Measurements from ENCODE around the gene ITM2C.

The ITM2C gene

DNA sequence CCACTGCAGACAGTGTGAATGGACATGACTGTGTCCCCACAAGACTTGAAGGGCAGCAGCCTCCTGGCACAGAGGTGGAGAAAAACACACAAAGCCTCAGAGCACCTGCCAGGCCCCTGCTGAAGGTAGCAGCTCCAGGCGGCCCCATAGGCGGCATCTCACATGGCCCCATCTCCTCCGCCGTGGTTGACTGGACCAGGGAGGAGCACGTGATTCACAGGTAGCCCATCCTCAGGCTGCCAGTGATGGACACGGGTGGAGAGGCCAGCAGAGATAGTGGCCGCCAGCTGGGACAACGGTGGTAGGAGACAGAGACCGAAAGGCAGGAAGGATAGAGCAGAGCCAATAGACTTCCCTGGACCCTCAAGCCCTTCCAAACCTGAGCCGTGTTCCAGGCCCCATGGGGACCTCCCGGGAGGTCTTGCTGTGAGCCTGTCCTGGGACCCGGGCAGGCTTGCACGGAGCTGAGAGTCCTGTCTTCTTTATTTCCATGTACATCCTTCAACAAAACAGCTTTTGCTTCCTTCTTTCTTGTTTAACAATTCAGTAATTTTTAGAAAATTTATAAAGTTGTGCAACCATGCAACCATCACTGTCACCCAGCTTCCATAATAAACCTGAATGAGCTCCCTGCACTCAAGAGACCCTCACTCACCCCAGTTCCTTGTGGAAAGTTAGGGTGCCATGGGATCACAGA lies 33.4 kb downstream of the ITM2C start:
- Histone ChIP-seq H2AK5ac (ENCODE audit: low read length, severe bottlenecking) (no peak overlapping the region), H3K27me3 (ENCODE audit: control insufficient read depth in 1 of 2, insufficient read depth in 1 of 2, low read length in 2 of 2) (peaks cover 64 to 91% of the 10 kb centered on the region in 2 experiments), H3K36me3 (ENCODE audit: control insufficient read depth in 1 of 2, insufficient read depth in 2 of 2, low read depth in 1 of 2, low read length in 2 of 2) (no peaks in the 10 kb centered on the region), H3K14ac (ENCODE audit: low read length in 2 of 2) (no peak overlapping the region), H2BK12ac (ENCODE audit: low read length in 2 of 2) (no peak overlapping the region), H3K9ac (ENCODE audit: low read length) (no peak overlapping the region), H3K18ac (ENCODE audit: low read depth in 1 of 2, low read length in 2 of 2) (no peak overlapping the region), H3K4me3 (ENCODE audit: insufficient read depth in 1 of 2, low read depth in 1 of 2, low read length in 2 of 2) (no peak overlapping the region), H2BK5ac (ENCODE audit: low read depth, low read length, poor library complexity, severe bottlenecking) (no peak overlapping the region), H3K23ac (ENCODE audit: low read length in 2 of 2) (no peak overlapping the region), H4K8ac (ENCODE audit: low read length) (no peak overlapping the region), H3K79me1 (replicated peaks; ENCODE audit: low read length, poor library complexity, severe bottlenecking) (no peaks in the 10 kb centered on the region), H2BK15ac (ENCODE audit: low read depth, poor library complexity, severe bottlenecking) (no peak overlapping the region), H3K4ac (ENCODE audit: low read depth in 1 of 2, low read length in 2 of 2) (no peak overlapping the region), H3K4me1 (ENCODE audit: control insufficient read depth, insufficient read depth, low read depth, low read length) (peaks cover 5% of the 10 kb centered on the region), H3K9me3 (ENCODE audit: control insufficient read depth, low read length) (no peaks in the 10 kb centered on the region), H4K91ac (ENCODE audit: low read length) (no peak overlapping the region), H3K27ac (ENCODE audit: low read length, poor library complexity, severe bottlenecking) (no peak overlapping the region), H3K4me2 (ENCODE audit: low read length, poor library complexity, severe bottlenecking) (no peak overlapping the region), H2BK120ac (ENCODE audit: low read depth, low read length) (no peak overlapping the region), H2AFZ (ENCODE audit: low read depth, low read length) (no peak overlapping the region)
- 86% methylated on average over 13 of the region's 13 CpGs for WGBS
- DNase-seq = no peak

- Histone ChIP-seq H2BK120ac (ENCODE audit: low read depth, low read length) (no peak overlapping the region), H2AFZ (ENCODE audit: low read depth, low read length) (no peak overlapping the region), H2BK15ac (ENCODE audit: low read depth, poor library complexity, severe bottlenecking) (no peak overlapping the region), H3K23ac (ENCODE audit: low read length in 2 of 2) (no peak overlapping the region), H2BK5ac (ENCODE audit: low read depth, low read length, poor library complexity, severe bottlenecking) (no peak overlapping the region), H2BK12ac (ENCODE audit: low read length in 2 of 2) (no peak overlapping the region), H3K79me1 (replicated peaks; ENCODE audit: low read length, poor library complexity, severe bottlenecking) (no peaks in the 10 kb centered on the region), H3K27me3 (ENCODE audit: control insufficient read depth in 1 of 2, insufficient read depth in 1 of 2, low read length in 2 of 2) (peaks cover 64 to 94% of the 10 kb centered on the region in 2 experiments), H3K14ac (ENCODE audit: low read length in 2 of 2) (no peak overlapping the region), H4K8ac (ENCODE audit: low read length) (no peak overlapping the region), H3K27ac (ENCODE audit: low read length, poor library complexity, severe bottlenecking) (no peak overlapping the region), H3K9ac (ENCODE audit: low read length) (no peak overlapping the region), H3K4me3 (ENCODE audit: insufficient read depth in 1 of 2, low read depth in 1 of 2, low read length in 2 of 2) (no peak overlapping the region), H3K36me3 (ENCODE audit: control insufficient read depth in 1 of 2, insufficient read depth in 2 of 2, low read depth in 1 of 2, low read length in 2 of 2) (no peaks in the 10 kb centered on the region), H3K4me1 (ENCODE audit: control insufficient read depth, insufficient read depth, low read depth, low read length) (peaks cover 5% of the 10 kb centered on the region), H4K91ac (ENCODE audit: low read length) (no peak overlapping the region), H3K4me2 (ENCODE audit: low read length, poor library complexity, severe bottlenecking) (no peak overlapping the region), H3K9me3 (ENCODE audit: control insufficient read depth, low read length) (no peaks in the 10 kb centered on the region), H3K18ac (ENCODE audit: low read depth in 1 of 2, low read length in 2 of 2) (no peak overlapping the region), H3K4ac (ENCODE audit: low read depth in 1 of 2, low read length in 2 of 2) (no peak overlapping the region), H2AK5ac (ENCODE audit: low read length, severe bottlenecking) (no peak overlapping the region)
- DNase-seq = no peak
- WGBS = 72% methylated on average over 7 of the region's 8 CpGs
Measured at GRCh38 chr2:230898713-230899091, 34.0 kb downstream of the ITM2C start.

DNA sequence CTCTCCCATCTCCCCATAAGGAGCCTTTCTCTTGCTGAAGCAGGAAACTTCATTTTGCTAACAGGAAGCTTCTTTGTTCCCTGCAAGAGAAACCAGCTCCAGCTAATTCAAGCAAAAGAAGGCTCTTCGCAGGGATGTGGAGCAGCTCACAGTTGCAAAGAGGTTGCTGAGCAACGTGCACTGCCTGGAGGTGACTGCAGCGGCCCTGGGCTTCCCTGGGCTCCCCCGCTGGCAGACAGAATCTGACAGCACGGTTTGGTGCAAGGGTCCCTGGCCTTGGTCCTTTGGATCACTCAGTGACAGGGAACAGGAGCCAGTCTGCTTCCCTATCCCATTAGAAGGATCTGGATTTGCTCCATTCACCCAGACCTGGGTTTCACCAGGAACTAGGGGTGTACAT lies 34.5 kb downstream of the ITM2C start:
- no peak overlapping the region for H4K91ac ChIP-seq (ENCODE audit: low read length)
- H4K8ac ChIP-seq (ENCODE audit: low read length) = no peak overlapping the region
- no peak overlapping the region for H2BK15ac ChIP-seq (ENCODE audit: low read depth, poor library complexity, severe bottlenecking)
- H2BK5ac ChIP-seq (ENCODE audit: low read depth, low read length, poor library complexity, severe bottlenecking) = no peak overlapping the region
- H3K4me1 ChIP-seq (ENCODE audit: control insufficient read depth, insufficient read depth, low read depth, low read length) = peaks cover 5% of the 10 kb centered on the region
- no peak overlapping the region for H3K9ac ChIP-seq (ENCODE audit: low read length)
- H3K36me3 ChIP-seq (ENCODE audit: control insufficient read depth in 1 of 2, insufficient read depth in 2 of 2, low read depth in 1 of 2, low read length in 2 of 2) = no peaks in the 10 kb centered on the region
- no peak overlapping the region for H3K4me2 ChIP-seq (ENCODE audit: low read length, poor library complexity, severe bottlenecking)
- no peak overlapping the region for H3K14ac ChIP-seq (ENCODE audit: low read length in 2 of 2)
- H3K79me1 ChIP-seq (replicated peaks; ENCODE audit: low read length, poor library complexity, severe bottlenecking) = no peaks in the 10 kb centered on the region
- H3K23ac ChIP-seq (ENCODE audit: low read length in 2 of 2) = no peak overlapping the region
- WGBS = 35% methylated on average over 5 of the region's 5 CpGs
- no peak overlapping the region for H3K27ac ChIP-seq (ENCODE audit: low read length, poor library complexity, severe bottlenecking)
- no peak overlapping the region for H3K18ac ChIP-seq (ENCODE audit: low read depth in 1 of 2, low read length in 2 of 2)
- H2AFZ ChIP-seq (ENCODE audit: low read depth, low read length) = no peak overlapping the region
- H3K4me3 ChIP-seq (ENCODE audit: insufficient read depth in 1 of 2, low read depth in 1 of 2, low read length in 2 of 2) = no peak overlapping the region
- no peak overlapping the region for H2AK5ac ChIP-seq (ENCODE audit: low read length, severe bottlenecking)
- H2BK12ac ChIP-seq (ENCODE audit: low read length in 2 of 2) = no peak overlapping the region
- no peak overlapping the region for H2BK120ac ChIP-seq (ENCODE audit: low read depth, low read length)
- DNase-seq = no peak
- no peak overlapping the region for H3K4ac ChIP-seq (ENCODE audit: low read depth in 1 of 2, low read length in 2 of 2)
- H3K9me3 ChIP-seq (ENCODE audit: control insufficient read depth, low read length) = no peaks in the 10 kb centered on the region
- peaks cover 60 to 89% of the 10 kb centered on the region in 2 experiments for H3K27me3 ChIP-seq (ENCODE audit: control insufficient read depth in 1 of 2, insufficient read depth in 1 of 2, low read length in 2 of 2)

GRCh38 chr2:230899786-230900185 lies 35.0 kb downstream of the ITM2C start:
- no peak overlapping the region for H4K8ac ChIP-seq (ENCODE audit: low read length)
- H3K27ac ChIP-seq (ENCODE audit: low read length, poor library complexity, severe bottlenecking) = no peak overlapping the region
- no peak overlapping the region for H3K4me3 ChIP-seq (ENCODE audit: insufficient read depth in 1 of 2, low read depth in 1 of 2, low read length in 2 of 2)
- H3K4me2 ChIP-seq (ENCODE audit: low read length, poor library complexity, severe bottlenecking) = no peak overlapping the region
- H4K91ac ChIP-seq (ENCODE audit: low read length) = no peak overlapping the region
- 95% methylated on average over 4 of the region's 4 CpGs for WGBS
- no peak overlapping the region for H3K18ac ChIP-seq (ENCODE audit: low read depth in 1 of 2, low read length in 2 of 2)
- no peaks in the 10 kb centered on the region for H3K36me3 ChIP-seq (ENCODE audit: control insufficient read depth in 1 of 2, insufficient read depth in 2 of 2, low read depth in 1 of 2, low read length in 2 of 2)
- H3K4ac ChIP-seq (ENCODE audit: low read depth in 1 of 2, low read length in 2 of 2) = no peak overlapping the region
- H2BK12ac ChIP-seq (ENCODE audit: low read length in 2 of 2) = no peak overlapping the region
- no peak overlapping the region for H3K14ac ChIP-seq (ENCODE audit: low read length in 2 of 2)
- H2BK15ac ChIP-seq (ENCODE audit: low read depth, poor library complexity, severe bottlenecking) = no peak overlapping the region
- H3K27me3 ChIP-seq (ENCODE audit: control insufficient read depth in 1 of 2, insufficient read depth in 1 of 2, low read length in 2 of 2) = peaks cover 60 to 84% of the 10 kb centered on the region in 2 experiments
- no peak overlapping the region for H2AK5ac ChIP-seq (ENCODE audit: low read length, severe bottlenecking)
- H2BK120ac ChIP-seq (ENCODE audit: low read depth, low read length) = no peak overlapping the region
- H2BK5ac ChIP-seq (ENCODE audit: low read depth, low read length, poor library complexity, severe bottlenecking) = no peak overlapping the region
- no peak for DNase-seq
- no peak overlapping the region for H2AFZ ChIP-seq (ENCODE audit: low read depth, low read length)
- no peaks in the 10 kb centered on the region for H3K9me3 ChIP-seq (ENCODE audit: control insufficient read depth, low read length)
- no peak overlapping the region for H3K9ac ChIP-seq (ENCODE audit: low read length)
- H3K23ac ChIP-seq (ENCODE audit: low read length in 2 of 2) = no peak overlapping the region
- H3K4me1 ChIP-seq (ENCODE audit: control insufficient read depth, insufficient read depth, low read depth, low read length) = peaks cover 2% of the 10 kb centered on the region
- no peaks in the 10 kb centered on the region for H3K79me1 ChIP-seq (replicated peaks; ENCODE audit: low read length, poor library complexity, severe bottlenecking)

Measured in mesenchymal stem cell (in vitro differentiated cells and primary cell).